BJ (cell line): ENCODE data around the gene ACR. TPM values are rescaled to one million over a fixed set of nuclear protein-coding genes. Genes with fewer than 3 reads are reported as not detected.

Source experiments
- CTCF ChIA-PET: fragments of 350-600 bp; formaldehyde crosslinking; extraction: SDS; loops from one replicate; lab custom pipeline; 2021; ENCODE audit warnings: antibody characterized with exemption, inconsistent platforms; lab: Yijun Ruan, JAX
- POLR2A ChIA-PET: fragments of 300-600 bp; sonication (Branson Sonifier 250); formaldehyde crosslinking; extraction: SDS; loops from one replicate; lab custom pipeline; 2021; ENCODE audit warnings: antibody characterized with exemption; lab: Charles Lee
- DNase-seq: peaks from one replicate; pipeline ENCODE4 v3.0.0-alpha.2; 2011; ENCODE audit warnings: low read depth
- H3K27me3 ChIP-seq: 2 replicates; pipeline ENCODE4 v1.6.0; 2011; ENCODE audit warnings: low read length; ENCODE audit not compliant: control insufficient read depth, insufficient read depth
- H3K36me3 ChIP-seq: 2 replicates; pipeline ENCODE4 v1.5.1; 2011; ENCODE audit warnings: low read length; ENCODE audit not compliant: control insufficient read depth, insufficient read depth
- H3K4me3 ChIP-seq: 2 replicates; pipeline ENCODE4 v1.5.1; 2011; ENCODE audit warnings: low read depth, mild to moderate bottlenecking, control low read depth, low read length
- polyA plus RNA-seq: library from polyadenylated mRNA; depleted of rRNA; stranded (reverse); fragments of >200 nt; gene quantifications from 2 replicates; pipeline ENCODE4 v1.2.3, GENCODE V29; 2011
- TF ChIP-seq, protein P1 (sequence below): IDR thresholded peaks from 2 replicates; pipeline ENCODE4 v1.5.1; 2011; ENCODE audit warnings: low read depth, mild to moderate bottlenecking, control low read depth, inconsistent platforms, low read length, moderate library complexity; ENCODE audit not compliant: insufficient read depth

The ACR gene
- polyA plus RNA-seq, 1 experiment: 0.12 TPM

DNA sequence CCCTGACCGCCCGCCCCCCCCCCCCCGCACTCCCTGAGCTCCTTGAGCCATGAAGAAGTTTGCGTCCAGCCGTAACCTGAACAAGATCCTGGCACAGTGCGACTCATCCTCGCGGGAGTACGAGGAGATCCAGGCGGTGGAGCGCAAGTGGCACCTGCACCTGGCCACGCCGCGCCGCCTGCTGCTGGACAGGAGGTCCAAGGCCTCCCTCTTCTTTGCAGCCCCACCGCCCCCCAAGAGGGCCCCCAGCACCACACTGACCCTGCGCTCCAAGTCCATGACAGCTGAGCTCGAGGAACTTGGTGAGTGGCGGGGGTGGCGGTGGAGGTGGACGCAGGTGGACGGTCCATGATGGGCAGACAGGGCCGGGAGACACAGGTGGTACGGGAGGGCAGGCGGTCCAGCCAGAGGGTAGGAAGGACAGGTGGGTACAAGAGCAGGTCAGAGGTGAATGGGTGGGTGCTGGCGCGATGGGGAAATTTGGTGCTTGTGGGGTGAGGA, 32.1 kb upstream of the ACR start:
- ChIA-PET CTCF (no interaction called here), POLR2A (no interaction called here)
- no peak for DNase-seq
- TF ChIP-seq, protein P1, sequence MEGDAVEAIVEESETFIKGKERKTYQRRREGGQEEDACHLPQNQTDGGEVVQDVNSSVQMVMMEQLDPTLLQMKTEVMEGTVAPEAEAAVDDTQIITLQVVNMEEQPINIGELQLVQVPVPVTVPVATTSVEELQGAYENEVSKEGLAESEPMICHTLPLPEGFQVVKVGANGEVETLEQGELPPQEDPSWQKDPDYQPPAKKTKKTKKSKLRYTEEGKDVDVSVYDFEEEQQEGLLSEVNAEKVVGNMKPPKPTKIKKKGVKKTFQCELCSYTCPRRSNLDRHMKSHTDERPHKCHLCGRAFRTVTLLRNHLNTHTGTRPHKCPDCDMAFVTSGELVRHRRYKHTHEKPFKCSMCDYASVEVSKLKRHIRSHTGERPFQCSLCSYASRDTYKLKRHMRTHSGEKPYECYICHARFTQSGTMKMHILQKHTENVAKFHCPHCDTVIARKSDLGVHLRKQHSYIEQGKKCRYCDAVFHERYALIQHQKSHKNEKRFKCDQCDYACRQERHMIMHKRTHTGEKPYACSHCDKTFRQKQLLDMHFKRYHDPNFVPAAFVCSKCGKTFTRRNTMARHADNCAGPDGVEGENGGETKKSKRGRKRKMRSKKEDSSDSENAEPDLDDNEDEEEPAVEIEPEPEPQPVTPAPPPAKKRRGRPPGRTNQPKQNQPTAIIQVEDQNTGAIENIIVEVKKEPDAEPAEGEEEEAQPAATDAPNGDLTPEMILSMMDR: no peak
- H3K36me3 ChIP-seq: no peaks in the 10 kb centered on the region
- H3K4me3 ChIP-seq: no peak overlapping the region
- no peaks in the 10 kb centered on the region for H3K27me3 ChIP-seq

DNA sequence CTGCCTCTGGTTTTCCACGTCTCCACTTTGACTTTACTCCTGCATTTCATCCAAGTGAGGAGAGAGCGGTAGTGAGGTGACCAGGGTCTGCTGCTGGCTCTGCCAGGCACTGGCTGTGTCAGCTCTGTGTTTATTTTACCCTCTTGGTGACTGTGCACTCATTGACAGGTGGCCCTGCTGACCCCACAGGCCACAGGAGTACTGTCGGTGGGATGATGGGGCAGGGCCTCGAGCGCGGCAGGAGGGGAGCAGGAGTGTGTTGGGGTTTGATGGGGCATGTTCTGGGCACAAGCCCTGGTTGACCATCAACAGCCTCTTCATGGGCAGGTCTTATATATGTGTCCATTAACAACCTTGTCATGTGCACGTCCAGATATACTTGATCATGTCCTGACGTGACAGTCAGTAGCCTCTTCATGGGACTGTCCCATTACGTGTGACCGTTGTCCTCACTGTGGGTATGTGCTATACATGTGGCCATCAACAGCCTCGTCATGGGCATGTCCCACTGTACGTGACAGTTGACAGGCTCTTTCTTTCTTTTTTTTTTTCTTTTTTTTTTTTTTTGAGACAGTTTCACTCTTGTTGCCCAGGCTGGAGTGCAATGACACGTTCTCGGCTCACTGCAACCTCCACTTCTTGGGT, 31.4 kb upstream of the ACR start:
- CTCF ChIA-PET: no interaction called here
- no peak for DNase-seq
- H3K27me3 ChIP-seq: no peaks in the 10 kb centered on the region
- H3K4me3 ChIP-seq: no peak overlapping the region
- TF ChIP-seq, protein P1: no peak
- no peaks in the 10 kb centered on the region for H3K36me3 ChIP-seq
- POLR2A ChIA-PET: no interaction called here

DNA sequence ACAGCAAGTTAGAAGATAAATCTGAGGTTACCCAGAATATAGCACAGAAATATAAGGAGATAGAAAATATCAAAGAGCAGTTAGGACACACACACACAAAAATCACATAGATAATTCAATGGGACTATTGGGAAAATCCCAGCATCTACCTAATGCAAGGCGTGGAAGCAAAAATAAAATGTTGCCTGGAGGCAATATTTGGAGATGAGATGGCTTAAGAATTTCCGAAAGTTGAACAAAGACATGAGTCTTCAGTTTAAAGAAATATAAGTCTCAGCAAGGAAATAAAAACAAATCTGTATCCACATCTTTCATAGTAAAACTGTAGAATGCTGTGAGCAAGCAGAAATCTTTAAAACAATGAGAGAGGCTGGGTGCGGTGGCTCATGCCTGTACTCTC, 29.5 kb upstream of the ACR start:
- no peak for DNase-seq
- no peaks in the 10 kb centered on the region for H3K27me3 ChIP-seq
- no peak overlapping the region for H3K4me3 ChIP-seq
- POLR2A ChIA-PET: no interaction called here
- CTCF ChIA-PET: interaction anchor here (0.6 kb wide), 1 partner anchor 24 kb away, joined by 3 read pairs; no protein-coding TSS in a partner anchor
- TF ChIP-seq, protein P1: no peak
- no peaks in the 10 kb centered on the region for H3K36me3 ChIP-seq

DNA sequence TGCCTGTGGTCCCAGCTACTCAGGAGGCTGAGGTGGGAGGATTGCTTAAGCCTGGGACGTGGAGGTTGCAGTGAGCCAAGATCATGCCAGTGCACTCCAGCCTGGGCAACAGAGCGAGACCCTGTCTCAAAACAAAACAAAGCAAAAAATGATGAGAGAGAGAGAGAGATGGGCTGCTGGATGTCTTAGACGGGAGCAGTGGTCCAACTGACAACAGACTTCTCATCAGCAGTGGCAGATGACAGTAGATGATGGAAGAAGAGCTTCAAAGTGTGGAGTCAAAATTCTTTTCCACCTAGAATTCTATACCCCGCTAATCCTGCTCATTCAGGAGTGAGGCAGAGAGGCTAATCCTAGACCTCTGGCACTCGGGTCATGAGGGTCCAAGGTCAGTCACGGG, 29.0 kb upstream of the ACR start:
- Histone ChIP-seq H3K27me3 (no peaks in the 10 kb centered on the region), H3K36me3 (no peaks in the 10 kb centered on the region), H3K4me3 (no peak overlapping the region)
- no peak for DNase-seq
- TF ChIP-seq, protein P1: no peak
- CTCF ChIA-PET: interaction anchor here (0.9 kb wide), 1 partner anchor 12 kb away, joined by 5 read pairs; no protein-coding TSS in a partner anchor
- POLR2A ChIA-PET: no interaction called here

DNA sequence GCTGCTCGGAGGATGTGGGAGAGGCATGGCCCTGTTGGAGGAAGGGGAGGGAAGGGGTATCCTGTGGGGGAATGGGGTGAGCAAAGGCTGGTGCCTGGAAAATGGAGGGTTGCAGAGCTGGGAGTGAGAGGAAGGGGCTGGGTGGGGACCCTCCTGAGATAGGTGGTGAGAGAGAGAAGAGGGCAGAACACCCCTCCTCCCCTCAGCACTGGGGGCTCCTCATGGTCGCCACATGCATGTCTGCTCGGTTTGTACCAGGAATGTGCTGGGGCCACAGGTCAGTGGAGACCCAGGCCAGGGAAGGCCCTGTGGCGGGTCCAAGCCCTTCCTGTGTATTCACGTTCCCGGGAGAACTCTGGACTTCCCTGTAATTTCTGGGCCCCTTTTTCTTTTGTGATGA, 27.8 kb upstream of the ACR start:
- Histone ChIP-seq H3K36me3 (no peaks in the 10 kb centered on the region), H3K4me3 (no peak overlapping the region), H3K27me3 (no peaks in the 10 kb centered on the region)
- ChIA-PET POLR2A (no interaction called here), CTCF (no interaction called here)
- no peak for DNase-seq
- TF ChIP-seq, protein P1: no peak
